ENCODE data around the gene SUMF2.

- TF ChIP-seq CTCF (tag by site-specific recombination; IDR thresholded peaks at IDR 0.05) (no peak), ZNF660 (tag by site-specific recombination; IDR thresholded peaks at IDR 0.05) (no peak), ZNF366 (tag by site-specific recombination; conservative IDR thresholded peaks at IDR 0.05) (no peak), ZFP3 (tag by site-specific recombination; IDR thresholded peaks at IDR 0.05; ENCODE audit: low read depth) (no peak), ZNF433 (tag by site-specific recombination; IDR thresholded peaks at IDR 0.05; ENCODE audit: low read depth) (no peak)
These were observed 60.9 kb downstream of the SUMF2 start for GRCh38 chr7:56124981-56125380.

Data from HEK293 (cell line).